Cerebellar nuclear complex (tissue), 1 donor: Measurements from ENCODE around the gene ARCN1.
A peak's percentile ranks its signal among the peaks of the same experiment; 100 is the strongest.

Experiments
- DNase-seq, 2 experiments: peaks; one replicate each; lab custom pipeline; 2025; lab: John Stamatoyannopoulos, UW

The ARCN1 gene

DNA sequence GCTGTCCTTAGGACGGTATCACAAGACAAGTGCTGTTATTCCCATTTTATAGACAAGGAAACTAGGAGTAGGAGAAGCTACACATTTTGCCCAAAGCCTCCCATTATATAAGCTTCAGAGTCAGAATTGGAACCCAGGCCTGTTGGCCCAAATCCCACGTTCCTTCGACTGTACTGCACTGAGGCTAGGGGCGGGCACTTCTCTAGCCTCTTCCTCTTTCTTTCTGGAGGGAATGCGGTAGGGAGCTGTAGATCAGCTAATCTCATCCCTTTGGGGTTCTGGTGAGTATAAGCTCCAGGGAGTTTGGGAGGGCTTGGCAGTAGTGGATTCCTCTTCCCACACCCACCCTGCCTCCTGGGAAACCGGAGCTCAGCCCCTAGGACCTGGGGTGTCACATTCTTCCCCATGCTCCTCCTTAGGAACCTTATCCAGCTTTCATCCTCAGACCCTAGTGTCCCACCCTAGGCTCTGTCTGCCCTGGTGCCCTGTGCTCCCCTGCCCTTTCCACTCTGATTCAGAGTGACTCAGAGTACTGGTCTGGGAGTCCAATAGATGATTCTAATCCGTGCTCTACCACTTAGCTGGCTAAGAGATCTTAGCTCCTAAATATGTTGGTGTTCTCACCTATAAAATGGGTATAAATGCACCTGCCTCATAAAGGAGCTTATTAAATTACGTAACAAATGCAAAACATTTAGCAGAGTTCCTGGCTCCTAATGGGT, 64.5 kb downstream of the ARCN1 start:
- DNase-seq = no peak

DNA sequence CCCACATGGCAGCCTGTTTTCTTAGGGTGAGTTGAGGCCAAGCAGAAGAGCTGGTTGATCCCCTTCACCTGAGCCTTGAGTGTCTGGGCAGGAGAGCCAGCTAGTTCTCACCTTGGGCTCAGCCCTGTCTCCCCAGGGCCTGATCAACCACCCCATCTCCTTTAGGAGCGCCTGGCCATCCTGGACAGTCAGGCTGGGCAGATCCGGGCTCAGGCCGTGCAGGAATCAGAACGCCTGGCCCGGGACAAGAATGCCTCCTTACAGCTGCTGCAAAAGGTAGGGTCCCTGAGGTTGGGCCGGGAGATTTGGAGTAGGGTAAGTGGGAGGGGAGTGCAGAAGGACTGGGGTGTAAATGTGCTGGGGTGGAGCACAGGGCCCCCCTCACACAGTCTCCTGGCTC, 66.5 kb downstream of the ARCN1 start:
- DNase-seq = no peak

DNA sequence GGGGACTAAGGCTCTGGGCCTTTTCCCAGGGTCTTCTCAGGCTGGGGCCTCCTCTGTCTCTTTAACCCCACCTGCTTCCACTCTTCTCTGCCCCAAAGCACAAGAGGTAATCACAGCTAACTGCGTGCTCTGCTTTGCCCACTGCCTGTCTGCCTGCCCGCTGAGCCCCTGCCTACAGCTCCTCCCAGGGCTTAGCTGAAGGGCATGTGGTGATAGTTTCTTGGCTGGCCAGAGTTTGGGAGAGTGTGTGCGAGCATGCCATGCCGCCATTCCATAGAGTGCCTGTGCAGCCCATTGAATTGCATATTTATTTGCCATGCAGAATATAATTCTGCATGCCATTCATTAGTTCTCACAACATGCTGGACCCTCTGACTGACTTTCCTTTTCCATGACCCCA, 67.7 kb downstream of the ARCN1 start:
- DNase-seq = no peak

DNA sequence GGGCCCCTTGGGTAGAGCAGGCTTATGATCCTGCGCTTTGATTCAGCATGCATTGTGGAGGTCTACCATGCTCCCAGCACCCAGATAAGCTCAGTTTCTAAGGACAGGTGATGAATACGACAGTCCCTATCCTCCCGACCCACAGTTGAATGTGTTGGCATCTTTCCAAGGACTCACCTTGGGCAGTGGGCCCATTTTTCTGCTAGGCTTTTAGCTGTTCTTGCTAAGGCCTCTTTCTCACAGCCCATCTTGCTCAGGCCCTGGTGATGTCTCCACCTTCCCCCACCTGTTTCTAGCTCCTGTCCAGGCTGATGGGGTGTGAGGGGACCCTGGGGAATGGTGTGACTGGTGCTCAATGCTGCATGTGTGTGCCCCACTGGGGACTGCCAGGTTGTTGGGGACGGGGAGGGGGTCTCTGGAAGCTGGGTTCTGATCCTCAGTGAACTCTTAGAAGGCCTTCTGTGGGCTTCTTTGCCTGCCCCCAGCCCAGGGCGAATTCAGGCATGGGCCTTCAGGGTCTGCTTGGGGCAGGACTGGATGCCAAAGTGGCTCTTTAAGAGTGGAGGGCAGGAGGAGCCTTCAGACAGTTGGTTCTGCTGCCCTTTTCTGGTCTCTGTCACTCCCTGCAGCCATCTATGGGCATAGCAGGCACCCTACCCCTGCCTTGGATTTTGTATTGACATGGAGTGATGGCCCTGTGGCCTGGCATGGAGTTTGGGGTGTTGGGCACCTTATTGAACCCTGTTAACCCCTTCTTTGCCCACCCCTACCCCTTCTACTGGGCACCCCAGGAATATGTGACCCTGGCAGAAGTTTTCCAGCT, 68.3 kb downstream of the ARCN1 start:
- DNase-seq = no peak

DNA sequence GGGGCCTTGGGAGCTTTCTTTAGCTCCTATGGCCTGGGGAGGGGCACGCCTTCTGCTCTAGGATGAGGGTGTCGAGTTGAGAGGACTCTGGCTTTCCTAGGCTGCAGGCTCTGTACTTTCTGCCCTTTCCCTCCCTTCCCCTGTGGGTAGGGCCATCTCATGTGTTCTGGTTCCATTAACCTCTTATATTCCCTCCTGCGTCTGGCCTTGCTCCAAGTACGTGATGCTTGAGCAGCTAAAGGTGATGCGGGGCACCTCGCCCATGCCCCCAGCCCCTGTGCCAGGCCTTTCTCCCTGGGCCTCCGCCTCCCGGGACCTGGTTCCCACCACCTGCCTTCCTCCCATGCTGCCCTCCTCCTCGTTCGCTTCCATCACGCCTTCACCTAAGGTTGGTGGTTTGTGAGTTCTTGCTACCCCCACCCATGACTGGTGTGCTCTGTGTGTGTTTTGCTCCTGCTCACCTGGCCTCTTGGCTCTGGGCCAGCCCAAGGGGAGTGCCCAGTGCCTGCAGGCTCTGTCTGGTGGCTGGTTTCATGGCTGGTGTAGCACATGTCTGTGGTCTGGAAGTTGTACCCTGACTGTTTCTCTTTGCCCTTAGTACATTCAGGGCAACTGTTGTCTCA, 69.3 kb downstream of the ARCN1 start:
- DNase-seq = peak; percentile 14 to 18

DNA sequence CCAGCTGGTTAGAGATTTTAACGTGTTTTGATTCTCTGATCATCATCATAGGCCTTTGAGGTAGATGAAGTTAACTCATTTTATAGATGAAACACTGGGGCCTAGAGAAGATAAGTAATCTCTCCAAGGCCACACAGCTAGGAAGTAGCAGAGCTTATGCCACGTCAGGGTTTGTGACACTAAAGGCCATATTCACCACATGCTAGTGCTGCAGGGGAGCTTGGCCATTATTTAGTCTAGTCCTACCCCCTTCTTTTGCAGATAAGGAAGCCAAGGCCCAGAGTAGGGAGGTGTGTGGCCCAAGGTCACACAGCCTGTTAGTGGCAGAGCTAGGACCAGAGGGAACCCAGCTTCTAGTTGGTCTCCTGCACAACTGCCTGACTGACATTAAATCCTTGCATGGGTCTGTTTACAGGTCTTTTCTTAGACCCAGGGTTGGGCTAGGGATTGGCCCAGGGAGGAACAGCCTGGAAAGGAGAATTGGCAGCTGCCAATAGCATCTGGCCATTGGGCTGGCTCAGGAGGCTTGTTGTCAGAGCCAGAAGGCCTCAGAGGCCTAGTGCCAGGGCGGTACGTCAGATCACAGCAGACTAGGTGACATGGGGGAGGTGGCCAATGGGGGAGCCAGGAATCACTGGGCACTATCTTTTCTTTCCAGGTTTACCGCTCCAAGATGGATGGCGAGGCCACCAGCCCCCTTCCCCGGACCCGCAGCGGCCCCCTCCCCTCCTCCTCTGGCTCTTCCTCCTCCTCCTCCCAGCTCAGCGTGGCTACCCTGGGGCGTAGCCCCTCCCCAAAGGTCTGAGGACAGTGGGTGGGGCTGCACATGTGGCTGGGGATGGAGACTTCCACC, 71.2 kb downstream of the ARCN1 start:
- DNase-seq = peak; percentile 35 to 45

DNA sequence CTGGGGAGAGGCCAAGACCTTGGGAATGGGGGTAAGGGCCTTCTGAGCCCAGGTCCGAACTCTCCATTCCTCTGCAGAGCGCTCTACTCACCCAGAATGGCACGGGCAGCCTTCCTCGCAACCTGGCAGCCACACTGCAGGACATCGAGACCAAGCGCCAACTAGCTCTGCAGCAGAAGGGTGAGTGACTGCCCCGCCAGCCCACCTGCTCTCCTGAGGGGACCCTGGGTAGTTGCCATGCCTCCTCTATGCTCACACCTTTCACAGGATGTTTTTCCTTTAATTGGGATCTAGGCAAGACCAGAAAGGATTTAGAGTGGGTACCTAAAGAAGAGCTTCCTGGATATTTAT, 71.8 kb downstream of the ARCN1 start:
- DNase-seq = peak in 1 of 2 experiments; percentile 54

DNA sequence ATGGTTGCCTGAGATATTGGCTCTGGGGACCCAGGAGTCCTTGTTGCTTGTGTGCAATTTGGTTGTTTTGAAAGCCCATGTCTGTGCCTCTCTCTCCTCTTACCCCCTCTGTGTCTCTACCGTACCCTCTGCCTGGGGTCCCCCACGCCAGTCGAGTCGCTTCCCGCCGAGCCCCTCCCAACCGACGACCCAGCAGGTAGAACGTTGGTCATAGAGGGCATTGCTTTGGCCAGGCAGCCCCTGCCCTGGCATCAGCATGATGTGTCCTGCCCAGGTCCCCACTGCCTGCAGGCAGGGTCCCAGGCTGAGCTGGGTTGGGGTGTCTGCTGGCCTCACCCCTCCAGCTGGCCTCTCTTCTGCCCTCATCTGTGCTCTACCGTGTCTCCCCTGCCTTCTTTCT, 72.3 kb downstream of the ARCN1 start:
- DNase-seq = no peak

DNA sequence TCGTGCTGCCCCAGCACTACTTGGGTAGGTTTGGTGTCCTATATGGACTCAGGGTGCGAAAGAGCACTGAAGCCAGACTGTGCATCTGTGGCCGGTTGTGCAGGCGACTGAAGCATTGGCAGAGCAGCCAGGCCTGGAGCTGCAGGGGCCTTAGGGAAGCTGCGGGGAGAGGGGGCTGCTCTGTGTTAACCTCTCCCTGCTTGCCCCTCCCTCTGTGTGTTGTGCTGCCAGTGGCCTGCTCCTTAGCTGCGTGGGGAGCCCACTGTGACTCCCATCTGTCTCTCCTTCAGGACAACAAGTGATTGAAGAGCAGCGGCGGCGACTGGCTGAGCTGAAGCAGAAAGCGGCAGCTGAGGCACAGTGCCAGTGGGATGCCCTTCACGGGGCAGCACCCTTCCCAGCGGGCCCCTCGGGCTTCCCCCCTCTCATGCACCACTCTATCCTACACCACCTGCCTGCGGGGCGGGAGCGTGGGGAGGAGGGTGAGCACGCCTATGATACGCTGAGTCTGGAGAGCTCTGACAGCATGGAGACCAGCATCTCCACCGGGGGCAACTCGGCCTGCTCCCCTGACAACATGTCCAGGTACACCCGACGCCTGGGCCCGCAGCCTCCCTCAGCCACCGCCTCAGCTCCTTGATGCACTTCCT, 73.0 kb downstream of the ARCN1 start:
- DNase-seq = peak in 1 of 2 experiments; percentile 48

DNA sequence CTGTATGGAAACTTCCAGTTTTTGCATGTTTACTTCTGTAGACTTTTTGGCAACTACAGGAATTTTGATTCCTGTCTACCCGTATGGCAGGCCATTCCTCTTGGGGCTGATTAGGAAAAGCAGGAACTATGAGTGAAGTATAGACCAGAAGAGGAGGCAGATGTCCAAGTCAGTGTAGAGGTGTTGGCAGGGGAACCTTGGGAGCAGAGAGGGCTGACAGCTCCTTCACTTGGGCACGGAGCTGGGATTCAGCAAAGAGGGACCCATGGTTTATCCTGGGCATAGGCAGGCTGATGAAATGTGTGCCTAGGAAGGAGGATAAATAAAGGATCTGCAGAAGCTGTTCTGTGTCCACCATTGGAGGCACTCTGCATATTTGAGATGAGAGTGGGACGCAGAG, 74.2 kb downstream of the ARCN1 start:
- DNase-seq = no peak

DNA sequence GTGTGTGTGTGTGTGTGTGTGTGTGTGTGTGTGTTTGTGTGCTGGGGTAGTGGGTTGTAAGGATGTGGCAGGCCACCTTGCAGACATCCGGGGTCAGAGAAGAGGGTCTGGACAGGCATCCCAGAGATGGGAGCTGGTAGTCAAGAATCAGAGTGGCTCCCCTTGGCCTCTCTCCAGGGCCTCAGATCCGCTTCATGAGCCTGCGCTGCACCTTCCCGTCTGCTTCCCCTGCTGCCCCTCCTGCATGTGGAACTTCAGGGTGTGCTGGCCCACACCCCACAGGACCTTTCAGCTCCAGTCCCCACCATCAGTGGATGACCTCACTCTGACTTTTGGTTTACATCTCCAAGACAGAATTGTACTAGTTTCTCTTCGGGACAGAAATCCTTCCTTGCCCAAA, 76.1 kb downstream of the ARCN1 start:
- DNase-seq = no peak

DNA sequence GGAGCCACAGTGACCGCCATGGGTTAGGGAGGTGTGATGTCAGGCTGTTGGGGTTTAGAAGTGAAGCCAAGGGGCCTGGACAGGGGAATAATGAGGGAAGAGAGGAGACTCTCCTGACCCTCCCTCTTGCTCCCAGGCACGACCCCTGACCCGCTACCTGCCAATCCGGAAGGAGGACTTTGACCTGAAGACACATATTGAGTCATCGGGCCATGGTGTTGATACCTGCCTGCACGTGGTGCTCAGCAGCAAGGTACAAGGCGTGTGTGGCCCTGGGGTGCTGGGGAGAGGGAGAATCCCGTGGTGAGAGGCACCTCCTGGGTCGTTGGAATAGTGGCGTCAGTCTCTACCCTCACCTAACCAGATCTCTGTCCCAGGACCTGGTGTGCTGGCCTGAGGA, 77.7 kb downstream of the ARCN1 start:
- DNase-seq = no peak

DNA sequence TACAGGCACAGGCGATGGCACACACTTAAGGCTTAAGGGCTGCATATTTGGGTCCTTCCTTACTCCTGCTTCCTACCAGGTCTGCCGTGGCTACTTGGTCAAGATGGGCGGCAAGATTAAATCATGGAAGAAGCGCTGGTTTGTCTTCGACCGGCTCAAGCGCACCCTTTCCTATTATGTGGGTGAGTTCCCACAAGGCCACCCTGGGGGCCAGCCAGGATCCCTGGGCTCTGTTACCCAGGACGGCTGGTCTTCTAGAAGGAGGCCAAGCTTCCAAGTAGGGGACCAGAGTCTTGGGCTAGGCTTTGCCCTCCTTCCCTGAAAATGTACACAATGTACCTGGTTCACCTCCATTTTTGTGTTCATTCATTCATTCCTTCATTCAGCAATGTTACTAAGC, 78.2 kb downstream of the ARCN1 start:
- DNase-seq = no peak

DNA sequence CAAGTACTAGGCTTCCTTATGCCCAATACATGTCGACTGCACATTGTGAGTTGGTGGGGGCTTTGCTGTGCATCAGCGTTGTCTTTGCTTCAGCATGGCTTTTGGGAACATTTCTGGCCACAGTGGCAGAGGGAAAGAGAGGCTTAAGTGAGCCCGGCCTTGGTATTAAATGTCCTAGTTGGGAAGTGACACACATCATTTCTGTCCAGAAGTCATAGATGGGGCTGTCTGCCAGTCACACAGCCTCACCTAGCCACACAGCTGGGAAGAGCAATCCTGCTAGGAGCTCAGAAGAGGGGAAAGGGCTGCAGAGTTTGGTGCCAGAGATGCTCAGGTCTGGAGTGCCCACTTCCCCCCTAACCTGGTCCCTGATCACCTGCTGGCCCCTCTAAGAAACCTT, 79.6 kb downstream of the ARCN1 start:
- DNase-seq = no peak
